Measurements from ENCODE around the gene IQSEC1. TPM values are rescaled to one million over a fixed set of nuclear protein-coding genes. Genes with fewer than 3 reads are reported as not detected.
"Not testable (repeated sequence)": the region's sequence is repeated elsewhere in the genome, so short reads cannot be mapped to it uniquely, and the experiment has no call there.

IQSEC1 gene
- total RNA-seq, 2 experiments from 2014 or later, result 36.8 to 40.4 TPM

GRCh38 chr3:12869035-12869621, 204.1 kb downstream of the IQSEC1 start:
- CTCF ChIA-PET, result interaction anchor here (0.7 to 1.8 kb wide), 3 partner anchors 9 to 22 kb away, joined by 3 to 9 read pairs (median 5); no protein-coding TSS in a partner anchor
- peak; percentile 50 for ATAC-seq
- Mint-ChIP-seq H3K4me1 (peaks cover 9% of the 10 kb centered on the region), H3K4me3 (no peak overlapping the region), H3K36me3 (ENCODE audit: low read depth) (no peaks in the 10 kb centered on the region), H3K27ac (no peak overlapping the region), H3K9me3 (ENCODE audit: low read depth) (peaks cover 4% of the 10 kb centered on the region), H3K27me3 (peaks cover 8% of the 10 kb centered on the region)
- POLR2A ChIA-PET, result no interaction called here
- peak; percentile 68 for DNase-seq
- intact Hi-C loops (cut with DNase I, micrococcal nuclease), result loop anchor here in 1 of 2 experiments (2.0 kb wide), 1 partner anchor 126 kb away; no protein-coding TSS in a partner anchor

- DNase-seq (peak; percentile 79), ATAC-seq (peak; percentile 88)
- Mint-ChIP-seq H3K4me1 (peaks cover 9% of the 10 kb centered on the region), H3K4me3 (peak overlapping the region; percentile 72), H3K27me3 (peaks cover 8% of the 10 kb centered on the region), H3K27ac (peak overlapping the region; percentile 71), H3K36me3 (ENCODE audit: low read depth) (no peaks in the 10 kb centered on the region), H3K9me3 (ENCODE audit: low read depth) (peaks cover 4% of the 10 kb centered on the region)
- CTCF ChIA-PET, result interaction anchor here (0.8 to 1.8 kb wide), 11 partner anchors 9 to 733 kb away, joined by 3 to 9 read pairs (median 4); partner anchors contain the start of gene RPL32
- POLR2A ChIA-PET, result interaction anchor here (0.6 kb wide), 1 partner anchor 56 kb away, joined by 3 read pairs; no protein-coding TSS in a partner anchor
- intact Hi-C loops (cut with DNase I, micrococcal nuclease), result loop anchor here (1.0 to 2.0 kb wide), 6 partner anchors 24 to 126 kb away; partner anchors contain the start of gene RPL32 (in 1 of the 2)
Measured at GRCh38 chr3:12868039-12869034, 204.9 kb downstream of the IQSEC1 start.

GRCh38 chr3:12866836-12867235, 206.4 kb downstream of the IQSEC1 start:
- intact Hi-C loops (cut with DNase I, micrococcal nuclease), result no loop called here
- Mint-ChIP-seq H3K4me1 (peaks cover 9% of the 10 kb centered on the region), H3K27me3 (peaks cover 8% of the 10 kb centered on the region), H3K36me3 (ENCODE audit: low read depth) (no peaks in the 10 kb centered on the region), H3K27ac (no peak overlapping the region), H3K9me3 (ENCODE audit: low read depth) (peaks cover 4% of the 10 kb centered on the region), H3K4me3 (no peak overlapping the region)
- DNase-seq (no peak), ATAC-seq (no peak)
- POLR2A ChIA-PET, result no interaction called here
- CTCF ChIA-PET, result interaction anchor here (0.6 to 1.5 kb wide), 2 partner anchors 11 to 25 kb away, joined by 3 read pairs; no protein-coding TSS in a partner anchor

- peaks cover 9% of the 10 kb centered on the region for H3K4me1 Mint-ChIP-seq
- H3K27me3 Mint-ChIP-seq, result peaks cover 8% of the 10 kb centered on the region
- no peaks in the 10 kb centered on the region for H3K36me3 Mint-ChIP-seq (ENCODE audit: low read depth)
- DNase-seq, result no peak
- intact Hi-C loops (cut with DNase I, micrococcal nuclease), result no loop called here
- no peak overlapping the region for H3K27ac Mint-ChIP-seq
- no peak for ATAC-seq
- ChIA-PET CTCF (interaction anchor here (1.0 kb wide), 1 partner anchor 37 kb away, joined by 3 read pairs; no protein-coding TSS in a partner anchor), POLR2A (no interaction called here)
- H3K4me3 Mint-ChIP-seq, result no peak overlapping the region
- peaks cover 4% of the 10 kb centered on the region for H3K9me3 Mint-ChIP-seq (ENCODE audit: low read depth)
Measured at GRCh38 chr3:12865271-12865670, 208.0 kb downstream of the IQSEC1 start.

- Mint-ChIP-seq H3K4me1 (no peaks in the 10 kb centered on the region), H3K9me3 (ENCODE audit: low read depth) (peaks cover 4% of the 10 kb centered on the region), H3K27ac (no peak overlapping the region), H3K4me3 (no peak overlapping the region), H3K36me3 (ENCODE audit: low read depth) (no peaks in the 10 kb centered on the region), H3K27me3 (peaks cover 2% of the 10 kb centered on the region)
- DNase-seq, result no peak
- ATAC-seq, result no peak
- intact Hi-C loops (cut with DNase I, micrococcal nuclease), result no loop called here
- CTCF ChIA-PET, result interaction anchor here (1.0 kb wide), 1 partner anchor 52 kb away, joined by 3 read pairs; no protein-coding TSS in a partner anchor
- POLR2A ChIA-PET, result no interaction called here
Measured at GRCh38 chr3:12862387-12862786, 210.8 kb downstream of the IQSEC1 start.

- DNase-seq (no peak), ATAC-seq (no peak)
- ChIA-PET CTCF (interaction anchor here (1.0 kb wide), 1 partner anchor 52 kb away, joined by 3 read pairs; no protein-coding TSS in a partner anchor), POLR2A (no interaction called here)
- Mint-ChIP-seq H3K4me1 (no peaks in the 10 kb centered on the region), H3K4me3 (no peak overlapping the region), H3K27ac (no peak overlapping the region), H3K36me3 (ENCODE audit: low read depth) (no peaks in the 10 kb centered on the region), H3K27me3 (no peaks in the 10 kb centered on the region), H3K9me3 (ENCODE audit: low read depth) (peaks cover 4% of the 10 kb centered on the region)
- intact Hi-C loops (cut with DNase I, micrococcal nuclease), result no loop called here
Measured at GRCh38 chr3:12861611-12862010, 211.6 kb downstream of the IQSEC1 start.

- intact Hi-C loops (cut with DNase I, micrococcal nuclease), result no loop called here
- no peaks in the 10 kb centered on the region for H3K36me3 Mint-ChIP-seq (ENCODE audit: low read depth)
- POLR2A ChIA-PET, result interaction anchor here (0.7 kb wide), 1 partner anchor 173 kb away, joined by 3 read pairs; no protein-coding TSS in a partner anchor
- H3K27me3 Mint-ChIP-seq, result no peaks in the 10 kb centered on the region
- no peaks in the 10 kb centered on the region for H3K4me1 Mint-ChIP-seq
- ATAC-seq, result no peak
- H3K9me3 Mint-ChIP-seq (ENCODE audit: low read depth), result peaks cover 2% of the 10 kb centered on the region
- DNase-seq, result no peak
- no peak overlapping the region for H3K4me3 Mint-ChIP-seq
- no peak overlapping the region for H3K27ac Mint-ChIP-seq
- CTCF ChIA-PET, result interaction anchor here (0.6 to 0.8 kb wide), 2 partner anchors 10 to 1689 kb away, joined by 3 read pairs; no protein-coding TSS in a partner anchor
Measured at GRCh38 chr3:12859840-12860239, 213.4 kb downstream of the IQSEC1 start.

- POLR2A ChIA-PET, result no interaction called here
- peaks cover 2% of the 10 kb centered on the region for H3K27me3 Mint-ChIP-seq
- intact Hi-C loops (cut with DNase I, micrococcal nuclease), result no loop called here
- no peak overlapping the region for H3K4me3 Mint-ChIP-seq
- H3K36me3 Mint-ChIP-seq (ENCODE audit: low read depth), result no peaks in the 10 kb centered on the region
- DNase-seq (no peak), ATAC-seq (no peak)
- H3K4me1 Mint-ChIP-seq, result no peaks in the 10 kb centered on the region
- CTCF ChIA-PET, result no interaction called here
- H3K9me3 Mint-ChIP-seq (ENCODE audit: low read depth), result no peaks in the 10 kb centered on the region
- H3K27ac Mint-ChIP-seq, result no peak overlapping the region
Measured at GRCh38 chr3:12856626-12857025, 216.6 kb downstream of the IQSEC1 start.

- no peaks in the 10 kb centered on the region for H3K36me3 Mint-ChIP-seq (ENCODE audit: low read depth)
- CTCF ChIA-PET, result interaction anchor here (0.6 to 3.1 kb wide), 2 partner anchors 13 to 78 kb away, joined by 3 to 8 read pairs; partner anchors contain the start of gene RPL32
- POLR2A ChIA-PET, result no interaction called here
Measured at GRCh38 chr3:12854565-12854964, 218.7 kb downstream of the IQSEC1 start.

GRCh38 chr3:12853847-12854246, 219.4 kb downstream of the IQSEC1 start:
- intact Hi-C loops (cut with DNase I, micrococcal nuclease); H3K27ac Mint-ChIP-seq; ATAC-seq; H3K36me3 Mint-ChIP-seq (ENCODE audit: low read depth); H3K27me3 Mint-ChIP-seq; H3K9me3 Mint-ChIP-seq (ENCODE audit: low read depth); H3K4me3 Mint-ChIP-seq; H3K4me1 Mint-ChIP-seq; POLR2A ChIA-PET; DNase-seq: not testable (repeated sequence)
- CTCF ChIA-PET, result interaction anchor here (3.1 kb wide), 1 partner anchor 12 kb away, joined by 8 read pairs; the partner anchor contains the start of gene RPL32

More at GRCh38 chr3:12854565-12854964, 218.7 kb downstream of the IQSEC1 start:
- no peak overlapping the region for H3K27ac Mint-ChIP-seq
- intact Hi-C loops (cut with DNase I, micrococcal nuclease), result no loop called here
- H3K4me1 Mint-ChIP-seq, result no peaks in the 10 kb centered on the region
- no peaks in the 10 kb centered on the region for H3K9me3 Mint-ChIP-seq (ENCODE audit: low read depth)
- peaks cover 2% of the 10 kb centered on the region for H3K27me3 Mint-ChIP-seq
- ATAC-seq, result no peak
- DNase-seq, result no peak
- H3K4me3 Mint-ChIP-seq, result no peak overlapping the region

GRCh38 chr3:12852201-12852600, 221.0 kb downstream of the IQSEC1 start:
- peaks cover 2% of the 10 kb centered on the region for H3K27me3 Mint-ChIP-seq
- intact Hi-C loops (cut with DNase I, micrococcal nuclease), result no loop called here
- no peak for ATAC-seq
- ChIA-PET CTCF (interaction anchor here (1.7 kb wide), 1 partner anchor 11 kb away, joined by 7 read pairs; the partner anchor contains the start of gene RPL32), POLR2A (no interaction called here)
- no peaks in the 10 kb centered on the region for H3K4me1 Mint-ChIP-seq
- H3K9me3 Mint-ChIP-seq (ENCODE audit: low read depth), result no peaks in the 10 kb centered on the region
- H3K36me3 Mint-ChIP-seq (ENCODE audit: low read depth), result no peaks in the 10 kb centered on the region
- H3K4me3 Mint-ChIP-seq, result no peak overlapping the region
- DNase-seq, result no peak
- H3K27ac Mint-ChIP-seq, result no peak overlapping the region

Data from activated CD4-positive, alpha-beta T cell treated with anti-CD3 and anti-CD28 coated beads for 36 hours (primary cell).